Gastroesophageal sphincter (tissue), 4 donors: ENCODE results near the gene SLC25A1. TPM values are rescaled to one million over a fixed set of nuclear protein-coding genes. Genes with fewer than 3 reads are reported as not detected.

Experiments
- ATAC-seq: fragments of 150-250 bp; one replicate; pipeline ENCODE4 v1.9.1; 2016; ENCODE audit warnings: mild to moderate bottlenecking, moderate library complexity
- H3K27ac ChIP-seq, 4 donors: fragments of 200-600 bp; sonication (generic) in 3 of 4; 1 replicate in 3 of 4; 2 replicates in 1 of 4; pipeline ENCODE4 v1.5.1; 2016 to 2019
- H3K27me3 ChIP-seq: fragments of 200-600 bp; sonication (generic); one replicate; pipeline ENCODE4 v1.5.1; 2019
- H3K36me3 ChIP-seq, 2 donors: fragments of 200-600 bp; sonication (generic); one replicate each; pipeline ENCODE4 v1.5.1; 2019; ENCODE audit warnings: control low read depth in 1 of 2
- H3K4me1 ChIP-seq, 3 donors: fragments of 200-600 bp; sonication (generic); 1 replicate in 2 of 3; 2 replicates in 1 of 3; pipeline ENCODE4 v1.5.1; 2016 to 2019; ENCODE audit warnings: control low read depth in 2 of 3
- H3K4me3 ChIP-seq, 2 donors: fragments of 200-600 bp; sonication (generic); one replicate each; pipeline ENCODE4 v1.5.1; 2019; ENCODE audit warnings: mild to moderate bottlenecking in 1 of 2, moderate library complexity in 1 of 2
- H3K9me3 ChIP-seq, 3 donors: fragments of 200-600 bp; sonication (generic); one replicate each; pipeline ENCODE4 v1.5.1; 2017 to 2019; ENCODE audit warnings: control low read depth in 2 of 3
- EP300 ChIP-seq: sonication (generic); formaldehyde crosslinking; IDR thresholded peaks from one replicate; pipeline ENCODE4 v1.6.1; 2017; ENCODE audit warnings: antibody characterized with exemption, mild to moderate bottlenecking
- POLR2A ChIP-seq, 2 donors: fragments of 450-650 bp; IDR thresholded peaks; one replicate each; pipeline ENCODE4 v1.6.1; 2017; ENCODE audit warnings: antibody characterized with exemption in 2 of 2, mild to moderate bottlenecking in 2 of 2, moderate library complexity in 1 of 2
- POLR2AphosphoS5 ChIP-seq: sonication (generic); formaldehyde crosslinking; IDR thresholded peaks from one replicate; pipeline ENCODE4 v1.6.1; 2017; ENCODE audit warnings: antibody characterized with exemption
- WGBS, 2 donors: methylation state at CpG; one replicate each; pipeline ENCODE4 v1.1.5; 2018; ENCODE audit warnings: low coverage in 1 of 2; 5-methylcytosine and 5-hydroxymethylcytosine counted together
- total RNA-seq, 4 donors: library from RNA; depleted of rRNA; stranded (reverse); fragments of >200 nt; gene quantifications; one replicate each; pipeline ENCODE4 v1.1.0, GENCODE V29; 2016
- TF ChIP-seq, protein P1 (sequence below), 4 experiments: fragments of 200-600 bp in 2 of 4; fragments of 450-650 bp in 2 of 4; sonication (generic) in 1 of 4; IDR thresholded peaks; one replicate each; pipeline ENCODE4 v1.5.1; 2017 to 2019; ENCODE audit warnings: antibody characterized with exemption in 4 of 4, mild to moderate bottlenecking in 2 of 4, moderate library complexity in 2 of 4

The SLC25A1 gene
- total RNA-seq, 4 donors from 2014 or later = 42.1 to 69.9 (median 51.1) TPM

DNA sequence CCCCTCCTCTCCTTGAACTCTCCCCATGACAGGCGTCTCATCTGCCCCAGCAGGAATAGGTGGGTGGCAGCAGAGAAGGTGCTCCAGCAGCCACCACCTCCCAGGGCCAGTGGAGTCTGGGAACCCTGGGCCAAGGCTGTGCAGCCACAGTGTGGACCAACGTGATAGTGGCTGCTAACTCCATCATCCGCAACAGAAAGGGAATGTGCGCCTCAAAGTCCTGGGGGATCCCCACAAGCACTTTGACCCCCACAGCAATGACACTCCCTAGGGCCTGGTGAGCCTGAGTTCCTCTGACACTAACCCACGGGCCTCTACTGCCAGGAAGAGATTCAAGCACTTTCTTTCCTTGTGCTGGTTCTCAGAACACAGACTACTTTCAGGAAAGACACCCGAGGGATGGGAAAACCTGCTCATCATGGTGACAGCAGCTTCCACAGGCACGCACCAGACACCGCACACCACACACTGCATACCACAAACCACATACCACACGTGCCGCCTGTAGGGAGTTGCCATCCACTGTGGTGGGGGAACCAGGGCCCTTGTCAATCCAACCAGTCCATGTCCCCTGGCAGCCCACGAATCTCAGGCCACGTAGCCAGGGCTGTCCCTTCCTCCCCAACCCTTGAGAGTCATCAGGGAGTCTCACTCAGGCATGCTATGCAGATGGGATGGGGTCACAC lies 3.4 kb upstream of the SLC25A1 start:
- Histone ChIP-seq H3K27ac (no peak overlapping the region), H3K4me3 (no peak overlapping the region), H3K4me1 (peaks cover 0 to 24% (median 9%) of the 10 kb centered on the region in 3 donors), H3K36me3 (peaks cover 0 to 2% of the 10 kb centered on the region in 2 donors), H3K9me3 (no peaks in the 10 kb centered on the region), H3K27me3 (no peaks in the 10 kb centered on the region)
- no CpG with 5 or more reads among the region's 12 CpGs for WGBS, 2 donors
- no peak for ATAC-seq
- no peak for TF ChIP-seq POLR2AphosphoS5
- TF ChIP-seq EP300 = no peak
- TF ChIP-seq POLR2A (IDR thresholded peaks at IDR 0.05) = no peak
- TF ChIP-seq, protein P1, sequence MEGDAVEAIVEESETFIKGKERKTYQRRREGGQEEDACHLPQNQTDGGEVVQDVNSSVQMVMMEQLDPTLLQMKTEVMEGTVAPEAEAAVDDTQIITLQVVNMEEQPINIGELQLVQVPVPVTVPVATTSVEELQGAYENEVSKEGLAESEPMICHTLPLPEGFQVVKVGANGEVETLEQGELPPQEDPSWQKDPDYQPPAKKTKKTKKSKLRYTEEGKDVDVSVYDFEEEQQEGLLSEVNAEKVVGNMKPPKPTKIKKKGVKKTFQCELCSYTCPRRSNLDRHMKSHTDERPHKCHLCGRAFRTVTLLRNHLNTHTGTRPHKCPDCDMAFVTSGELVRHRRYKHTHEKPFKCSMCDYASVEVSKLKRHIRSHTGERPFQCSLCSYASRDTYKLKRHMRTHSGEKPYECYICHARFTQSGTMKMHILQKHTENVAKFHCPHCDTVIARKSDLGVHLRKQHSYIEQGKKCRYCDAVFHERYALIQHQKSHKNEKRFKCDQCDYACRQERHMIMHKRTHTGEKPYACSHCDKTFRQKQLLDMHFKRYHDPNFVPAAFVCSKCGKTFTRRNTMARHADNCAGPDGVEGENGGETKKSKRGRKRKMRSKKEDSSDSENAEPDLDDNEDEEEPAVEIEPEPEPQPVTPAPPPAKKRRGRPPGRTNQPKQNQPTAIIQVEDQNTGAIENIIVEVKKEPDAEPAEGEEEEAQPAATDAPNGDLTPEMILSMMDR (IDR thresholded peaks at IDR 0.05) = no peak

DNA sequence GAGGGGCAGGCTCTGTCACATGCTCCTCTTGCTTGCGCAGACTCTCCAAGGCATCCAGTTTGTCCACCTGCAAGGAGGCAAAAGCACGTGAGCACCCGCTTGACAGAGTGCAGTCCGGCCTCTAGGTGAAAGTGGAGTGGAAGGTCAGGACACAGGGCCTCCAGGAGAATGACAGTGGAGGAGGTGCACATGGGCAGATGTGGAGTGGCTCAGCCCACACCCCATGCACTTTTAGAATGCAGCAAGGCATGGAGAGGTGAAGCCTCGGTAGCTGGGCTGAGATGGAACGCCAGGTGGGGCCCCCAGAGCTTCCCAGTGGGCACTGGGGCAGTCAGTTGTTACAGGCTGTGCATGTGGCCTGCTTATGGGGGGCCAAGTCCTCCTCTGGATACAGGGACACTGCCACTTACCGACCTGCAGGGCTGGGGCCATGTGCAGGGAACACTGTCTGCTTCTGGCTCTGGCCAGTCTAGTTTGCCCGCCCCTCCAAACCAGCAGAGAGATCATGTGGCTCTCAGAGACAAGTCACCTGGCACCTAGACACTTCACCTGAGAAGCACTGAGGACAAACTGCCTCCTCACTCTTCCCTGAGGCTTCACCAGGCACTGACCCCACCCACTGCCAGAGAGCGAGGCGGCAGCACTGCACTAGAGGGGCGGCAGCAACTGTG lies 2.3 kb upstream of the SLC25A1 start:
- Histone ChIP-seq H3K4me1 (peaks cover 0 to 35% (median 13%) of the 10 kb centered on the region in 3 donors), H3K27me3 (no peaks in the 10 kb centered on the region), H3K9me3 (no peaks in the 10 kb centered on the region), H3K36me3 (peaks cover 0 to 11% of the 10 kb centered on the region in 2 donors), H3K27ac (no peak overlapping the region), H3K4me3 (no peak overlapping the region)
- WGBS, 2 donors = 68% methylated on average over 2 of the region's 11 CpGs; no CpG with 5 or more reads in 1 of the 2 donors
- no peak for TF ChIP-seq POLR2A (IDR thresholded peaks at IDR 0.05)
- TF ChIP-seq EP300 = no peak
- TF ChIP-seq POLR2AphosphoS5 = no peak
- TF ChIP-seq, protein P1 (IDR thresholded peaks at IDR 0.05) = no peak
- ATAC-seq = no peak

DNA sequence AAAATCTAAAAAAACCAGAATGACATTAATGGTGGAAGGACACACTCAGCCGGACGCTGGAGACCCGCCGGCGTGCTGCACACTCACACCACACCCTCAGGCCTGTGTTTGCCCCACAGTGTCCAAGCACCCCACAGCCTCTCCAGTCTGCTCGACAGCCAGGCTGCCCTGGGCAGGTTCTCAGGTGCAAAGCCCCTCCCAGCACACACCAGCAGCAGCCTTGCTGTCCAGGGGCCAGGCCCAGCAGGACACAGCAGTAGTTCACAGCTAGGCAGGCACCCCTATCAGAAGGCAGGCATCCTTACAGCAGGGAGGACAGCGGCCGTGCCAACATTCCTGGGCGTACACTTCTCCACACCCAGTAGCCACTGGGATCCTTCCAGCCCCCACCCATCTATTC lies 1.7 kb upstream of the SLC25A1 start:
- TF ChIP-seq EP300 = no peak
- TF ChIP-seq POLR2AphosphoS5 = no peak
- no peak for TF ChIP-seq POLR2A (IDR thresholded peaks at IDR 0.05)
- TF ChIP-seq, protein P1 (IDR thresholded peaks at IDR 0.05) = no peak
- 76% methylated on average over 2 of the region's 9 CpGs; no CpG with 5 or more reads in 1 of the 2 donors for whole genome bisulfite sequencing, 2 donors
- H3K4me1 ChIP-seq = peaks cover 0 to 40% (median 13%) of the 10 kb centered on the region in 3 donors

DNA sequence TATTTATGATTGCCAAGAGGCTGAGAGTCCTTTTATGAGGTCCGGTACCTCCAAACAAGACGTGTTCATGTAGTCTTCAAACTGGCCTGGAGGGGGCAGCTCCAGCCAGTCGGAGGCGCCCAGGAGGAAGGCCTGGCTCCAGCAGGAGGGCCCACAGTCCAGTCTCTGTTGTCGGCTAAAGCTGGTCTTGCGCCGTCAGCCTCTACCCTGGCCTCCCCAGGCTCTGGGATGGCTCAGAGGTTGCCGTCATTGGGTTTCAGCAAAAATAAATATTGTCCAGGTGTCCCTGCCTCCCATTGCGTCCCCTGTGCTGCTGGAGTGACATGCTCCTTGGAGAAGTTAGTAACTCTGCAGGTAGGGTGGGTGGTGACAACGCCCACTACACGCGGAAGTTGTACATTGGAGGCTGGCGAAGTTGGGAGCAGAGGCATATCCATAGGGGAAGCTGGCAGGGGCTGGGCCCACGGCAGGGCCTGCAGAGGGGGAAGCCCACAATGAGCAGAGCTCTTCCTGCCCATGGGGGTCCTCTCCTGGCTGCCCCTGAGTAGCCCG lies 1.0 kb upstream of the SLC25A1 start:
- Histone ChIP-seq H3K9me3 (no peaks in the 10 kb centered on the region), H3K4me1 (peaks cover 0 to 46% (median 17%) of the 10 kb centered on the region in 3 donors), H3K4me3 (peak overlapping the region; percentile 76 to 96), H3K36me3 (peaks cover 0 to 10% of the 10 kb centered on the region in 2 donors), H3K27ac (peak overlapping the region; percentile 69 to 99 (median 94)), H3K27me3 (no peaks in the 10 kb centered on the region)
- peak; percentile 73 for ATAC-seq
- WGBS, 2 donors = 7% methylated on average over 6 of the region's 15 CpGs; no CpG with 5 or more reads in 1 of the 2 donors
- TF ChIP-seq EP300 = no peak
- TF ChIP-seq POLR2A (IDR thresholded peaks at IDR 0.05) = no peak
- TF ChIP-seq, protein P1 (IDR thresholded peaks at IDR 0.05) = peak in 3 of 4 experiments; percentile 68 to 75 (median 75)
- no peak for TF ChIP-seq POLR2AphosphoS5

More for the DNA sequence above, 1.7 kb upstream of the SLC25A1 start:
- no peak for ATAC-seq
- peak overlapping the region in 1 of 4 donors; percentile 97 for H3K27ac ChIP-seq
- H3K9me3 ChIP-seq = no peaks in the 10 kb centered on the region
- H3K4me3 ChIP-seq = no peak overlapping the region
- H3K36me3 ChIP-seq = peaks cover 0 to 10% of the 10 kb centered on the region in 2 donors
- no peaks in the 10 kb centered on the region for H3K27me3 ChIP-seq
